T-helper 2 cell treated with Interferon-gamma antibody and Interleukin-4, amounts not matched to agents 5 μg/mL and 100 μg/mL, for 36 hours (primary cell): Measurements from ENCODE around the gene TBX2.

ENCODE experiments used
- DNase-seq: peaks from one replicate; pipeline ENCODE4 v3.0.0; 2021; ENCODE audit warnings: low spot score
- H3K27ac Mint-ChIP-seq: one replicate; pipeline ENCODE4 v1.8.0; 2021; ENCODE audit warnings: mild to moderate bottlenecking, mixed read lengths
- H3K27me3 Mint-ChIP-seq: one replicate; pipeline ENCODE4 v1.8.0; 2021; ENCODE audit warnings: low read depth, mixed read lengths
- H3K36me3 Mint-ChIP-seq: one replicate; pipeline ENCODE4 v1.8.0; 2021; ENCODE audit warnings: low read depth, mixed read lengths
- H3K4me1 Mint-ChIP-seq: one replicate; pipeline ENCODE4 v1.8.0; 2021; ENCODE audit warnings: low read depth, mixed read lengths
- H3K4me3 Mint-ChIP-seq: one replicate; pipeline ENCODE4 v1.8.0; 2022; ENCODE audit warnings: mild to moderate bottlenecking, moderate library complexity, mixed read lengths
- H3K9me3 Mint-ChIP-seq: one replicate; pipeline ENCODE4 v1.8.0; 2021; ENCODE audit warnings: mixed read lengths

Gene TBX2

DNA sequence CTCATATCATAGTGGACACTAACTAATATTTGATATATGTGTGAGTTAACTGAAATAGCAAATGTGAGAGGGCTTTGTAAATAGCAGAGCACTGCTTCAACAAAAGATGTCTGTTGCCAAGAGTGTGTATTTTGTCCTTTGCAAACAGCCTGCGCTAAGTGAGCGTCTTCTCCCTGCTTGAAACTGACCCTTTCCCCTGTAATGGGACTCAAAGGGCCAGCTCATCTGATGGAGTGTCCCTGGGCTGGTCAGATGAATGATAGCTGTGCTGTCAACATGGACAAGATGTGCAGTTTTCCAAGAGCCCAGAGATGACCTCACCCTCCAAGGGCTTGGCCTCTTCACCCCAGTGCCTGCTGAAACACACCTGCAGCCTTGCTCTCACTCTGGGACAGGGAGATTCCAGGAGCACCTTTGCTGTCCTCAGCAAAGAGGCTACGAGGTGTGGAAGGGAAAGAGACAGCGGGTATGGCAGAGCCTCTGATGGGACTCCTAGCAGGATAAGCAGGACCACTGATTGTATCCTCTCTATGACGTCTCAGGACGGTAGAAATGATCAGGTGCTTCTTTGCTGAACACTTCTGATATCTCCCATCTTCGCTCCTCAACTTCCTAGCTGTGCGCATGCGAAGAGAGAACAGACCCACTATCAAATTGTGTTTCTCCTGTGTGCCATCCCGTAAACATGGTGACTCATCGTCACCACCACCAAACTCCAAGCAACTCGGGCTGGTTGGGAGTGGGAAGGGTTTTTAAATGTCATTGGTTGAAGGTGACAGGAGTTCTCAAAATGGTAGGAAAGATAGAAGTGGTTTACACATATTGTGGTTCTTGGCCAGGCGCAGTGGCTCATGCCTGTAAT is 35.8 kb upstream of the TBX2 start:
- Mint-ChIP-seq H3K27ac (no peak overlapping the region), H3K4me1 (no peaks in the 10 kb centered on the region), H3K9me3 (no peaks in the 10 kb centered on the region), H3K4me3 (no peak overlapping the region), H3K36me3 (no peaks in the 10 kb centered on the region), H3K27me3 (no peaks in the 10 kb centered on the region)
- no peak for DNase-seq

GRCh38 chr17:61364463-61364846 is 35.2 kb upstream of the TBX2 start:
- H3K36me3 Mint-ChIP-seq, result no peaks in the 10 kb centered on the region
- no peak for DNase-seq
- H3K27ac Mint-ChIP-seq, result no peak overlapping the region
- H3K27me3 Mint-ChIP-seq, result no peaks in the 10 kb centered on the region
- no peak overlapping the region for H3K4me3 Mint-ChIP-seq
- no peaks in the 10 kb centered on the region for H3K9me3 Mint-ChIP-seq
- H3K4me1 Mint-ChIP-seq, result no peaks in the 10 kb centered on the region

DNA sequence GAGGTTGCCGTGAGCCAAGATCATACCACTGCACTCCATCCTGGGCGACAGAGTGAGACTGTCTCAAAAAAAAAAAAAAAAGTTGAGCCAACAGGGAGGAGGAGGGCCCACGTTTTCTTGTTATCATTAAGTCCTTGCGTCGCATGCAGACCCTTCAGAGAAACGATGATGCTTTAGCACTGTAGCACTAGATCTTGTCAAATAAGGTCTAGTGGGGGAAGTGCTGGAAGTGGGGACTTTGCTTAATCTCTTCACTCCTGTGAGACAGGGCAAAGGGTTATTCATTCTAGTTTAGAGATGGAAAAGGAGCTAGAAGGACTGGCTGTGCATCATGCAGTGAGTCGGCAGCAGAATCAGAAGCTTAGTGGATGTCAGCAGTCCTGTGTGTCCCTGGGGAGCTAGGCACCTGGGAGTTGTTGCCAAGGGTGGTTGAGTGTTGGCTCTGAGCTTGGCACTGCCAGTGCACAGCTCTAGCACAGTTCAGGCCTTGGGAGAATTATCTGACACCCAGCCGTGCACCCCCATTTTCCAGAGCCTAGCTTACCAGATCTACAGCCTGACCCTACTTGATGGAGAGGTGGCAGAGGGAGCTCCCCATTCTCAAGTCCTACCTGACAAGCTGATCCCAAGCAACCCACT is 33.4 kb upstream of the TBX2 start:
- no peaks in the 10 kb centered on the region for H3K4me1 Mint-ChIP-seq
- H3K9me3 Mint-ChIP-seq, result no peaks in the 10 kb centered on the region
- H3K27me3 Mint-ChIP-seq, result no peaks in the 10 kb centered on the region
- DNase-seq, result no peak
- no peak overlapping the region for H3K27ac Mint-ChIP-seq
- no peak overlapping the region for H3K4me3 Mint-ChIP-seq
- no peaks in the 10 kb centered on the region for H3K36me3 Mint-ChIP-seq

DNA sequence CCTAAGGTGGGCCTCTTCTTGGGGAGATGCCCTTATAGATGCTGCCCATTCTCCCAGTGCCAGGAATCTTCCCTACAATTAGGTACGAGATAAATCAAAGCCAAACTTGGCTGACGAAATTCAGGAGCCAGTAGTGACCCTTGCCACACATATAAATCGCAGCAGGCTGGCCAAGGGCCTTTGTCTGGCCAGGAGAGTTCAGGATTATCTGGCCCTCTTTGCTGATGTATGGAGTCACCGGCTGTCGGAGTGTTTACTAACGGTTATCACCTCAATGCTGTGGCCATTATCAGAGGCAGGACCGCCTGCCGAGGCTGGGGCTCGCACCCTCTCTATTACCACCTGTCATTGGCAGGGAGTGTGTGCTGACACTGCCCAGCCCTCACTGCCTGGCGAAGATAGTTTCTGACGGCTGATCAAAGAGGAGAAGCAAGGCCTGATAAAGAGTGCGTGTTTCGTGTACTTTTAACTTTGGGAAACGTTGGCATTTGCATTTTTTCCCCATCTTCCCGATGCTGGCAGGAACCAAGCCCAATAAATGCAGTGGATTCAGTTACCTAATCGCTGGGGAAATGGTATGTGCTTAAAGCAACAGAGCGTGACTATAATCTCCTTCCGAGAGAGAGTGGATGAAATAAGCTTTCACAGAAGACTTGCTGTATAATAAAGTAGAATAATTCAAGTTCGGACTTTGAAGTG is 32.8 kb upstream of the TBX2 start:
- H3K4me3 Mint-ChIP-seq, result no peak overlapping the region
- DNase-seq, result no peak
- no peaks in the 10 kb centered on the region for H3K27me3 Mint-ChIP-seq
- H3K36me3 Mint-ChIP-seq, result no peaks in the 10 kb centered on the region
- H3K9me3 Mint-ChIP-seq, result no peaks in the 10 kb centered on the region
- no peak overlapping the region for H3K27ac Mint-ChIP-seq
- H3K4me1 Mint-ChIP-seq, result no peaks in the 10 kb centered on the region

DNA sequence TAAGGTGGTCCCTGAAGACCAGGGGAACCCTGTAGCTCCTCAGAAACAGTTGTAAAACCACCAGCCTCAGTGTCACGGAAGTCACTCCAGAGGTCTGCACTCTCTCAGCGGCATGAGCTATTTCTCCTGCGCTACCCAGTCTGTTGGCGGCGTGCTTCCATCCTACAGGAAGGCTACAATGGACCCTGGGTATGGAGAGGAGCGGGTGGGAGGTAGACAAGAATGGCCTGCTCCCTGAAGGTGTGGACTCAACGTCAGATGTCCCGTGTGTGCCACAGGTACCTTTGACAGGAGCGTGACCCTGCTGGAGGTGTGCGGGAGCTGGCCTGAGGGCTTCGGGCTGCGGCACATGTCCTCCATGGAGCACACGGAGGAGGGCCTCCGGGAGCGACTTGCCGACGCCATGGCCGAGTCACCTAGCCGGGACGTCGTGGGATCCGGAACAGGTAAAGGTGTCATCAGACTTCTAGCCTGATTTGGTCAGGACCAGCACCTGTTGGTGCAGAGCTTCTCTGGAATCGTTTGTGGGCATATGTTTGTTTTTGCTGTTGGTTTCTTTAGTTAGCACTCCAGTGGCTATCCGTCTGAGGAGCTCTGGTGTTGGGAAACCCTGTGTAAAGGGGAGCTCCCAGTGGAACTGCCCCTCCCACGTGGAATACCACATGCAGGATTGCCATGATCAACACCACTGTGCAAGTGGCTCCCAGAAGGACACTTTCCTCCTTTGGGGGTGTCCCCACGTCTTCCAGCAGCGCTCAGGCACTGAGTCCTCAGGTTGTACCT is 31.4 kb upstream of the TBX2 start:
- no peaks in the 10 kb centered on the region for H3K4me1 Mint-ChIP-seq
- no peak overlapping the region for H3K27ac Mint-ChIP-seq
- H3K4me3 Mint-ChIP-seq, result no peak overlapping the region
- H3K27me3 Mint-ChIP-seq, result no peaks in the 10 kb centered on the region
- H3K9me3 Mint-ChIP-seq, result no peaks in the 10 kb centered on the region
- no peaks in the 10 kb centered on the region for H3K36me3 Mint-ChIP-seq
- no peak for DNase-seq

- no peak for DNase-seq
- no peak overlapping the region for H3K27ac Mint-ChIP-seq
- no peaks in the 10 kb centered on the region for H3K27me3 Mint-ChIP-seq
- no peaks in the 10 kb centered on the region for H3K9me3 Mint-ChIP-seq
- no peak overlapping the region for H3K4me3 Mint-ChIP-seq
- H3K4me1 Mint-ChIP-seq, result no peaks in the 10 kb centered on the region
- no peaks in the 10 kb centered on the region for H3K36me3 Mint-ChIP-seq
These were observed 30.7 kb upstream of the TBX2 start for GRCh38 chr17:61368832-61369450.

GRCh38 chr17:61369751-61370150 is 29.9 kb upstream of the TBX2 start:
- no peak overlapping the region for H3K27ac Mint-ChIP-seq
- no peaks in the 10 kb centered on the region for H3K36me3 Mint-ChIP-seq
- DNase-seq, result no peak
- H3K9me3 Mint-ChIP-seq, result no peaks in the 10 kb centered on the region
- H3K4me3 Mint-ChIP-seq, result no peak overlapping the region
- H3K4me1 Mint-ChIP-seq, result no peaks in the 10 kb centered on the region
- H3K27me3 Mint-ChIP-seq, result no peaks in the 10 kb centered on the region

GRCh38 chr17:61371179-61371578 is 28.5 kb upstream of the TBX2 start:
- H3K4me1 Mint-ChIP-seq, result no peaks in the 10 kb centered on the region
- H3K27me3 Mint-ChIP-seq, result no peaks in the 10 kb centered on the region
- no peak overlapping the region for H3K4me3 Mint-ChIP-seq
- no peaks in the 10 kb centered on the region for H3K36me3 Mint-ChIP-seq
- H3K9me3 Mint-ChIP-seq, result no peaks in the 10 kb centered on the region
- no peak overlapping the region for H3K27ac Mint-ChIP-seq
- no peak for DNase-seq

GRCh38 chr17:61371606-61372005 is 28.0 kb upstream of the TBX2 start:
- H3K36me3 Mint-ChIP-seq, result no peaks in the 10 kb centered on the region
- H3K4me3 Mint-ChIP-seq, result no peak overlapping the region

GRCh38 chr17:61372436-61372835 is 27.2 kb upstream of the TBX2 start:
- H3K36me3 Mint-ChIP-seq, result no peaks in the 10 kb centered on the region
- no peaks in the 10 kb centered on the region for H3K9me3 Mint-ChIP-seq
- no peak overlapping the region for H3K27ac Mint-ChIP-seq
- H3K27me3 Mint-ChIP-seq, result no peaks in the 10 kb centered on the region
- no peak for DNase-seq
- H3K4me3 Mint-ChIP-seq, result no peak overlapping the region
- no peaks in the 10 kb centered on the region for H3K4me1 Mint-ChIP-seq

More at GRCh38 chr17:61371606-61372005, 28.0 kb upstream of the TBX2 start:
- no peaks in the 10 kb centered on the region for H3K4me1 Mint-ChIP-seq
- no peak overlapping the region for H3K27ac Mint-ChIP-seq
- no peaks in the 10 kb centered on the region for H3K9me3 Mint-ChIP-seq
- H3K27me3 Mint-ChIP-seq, result no peaks in the 10 kb centered on the region
- no peak for DNase-seq

DNA sequence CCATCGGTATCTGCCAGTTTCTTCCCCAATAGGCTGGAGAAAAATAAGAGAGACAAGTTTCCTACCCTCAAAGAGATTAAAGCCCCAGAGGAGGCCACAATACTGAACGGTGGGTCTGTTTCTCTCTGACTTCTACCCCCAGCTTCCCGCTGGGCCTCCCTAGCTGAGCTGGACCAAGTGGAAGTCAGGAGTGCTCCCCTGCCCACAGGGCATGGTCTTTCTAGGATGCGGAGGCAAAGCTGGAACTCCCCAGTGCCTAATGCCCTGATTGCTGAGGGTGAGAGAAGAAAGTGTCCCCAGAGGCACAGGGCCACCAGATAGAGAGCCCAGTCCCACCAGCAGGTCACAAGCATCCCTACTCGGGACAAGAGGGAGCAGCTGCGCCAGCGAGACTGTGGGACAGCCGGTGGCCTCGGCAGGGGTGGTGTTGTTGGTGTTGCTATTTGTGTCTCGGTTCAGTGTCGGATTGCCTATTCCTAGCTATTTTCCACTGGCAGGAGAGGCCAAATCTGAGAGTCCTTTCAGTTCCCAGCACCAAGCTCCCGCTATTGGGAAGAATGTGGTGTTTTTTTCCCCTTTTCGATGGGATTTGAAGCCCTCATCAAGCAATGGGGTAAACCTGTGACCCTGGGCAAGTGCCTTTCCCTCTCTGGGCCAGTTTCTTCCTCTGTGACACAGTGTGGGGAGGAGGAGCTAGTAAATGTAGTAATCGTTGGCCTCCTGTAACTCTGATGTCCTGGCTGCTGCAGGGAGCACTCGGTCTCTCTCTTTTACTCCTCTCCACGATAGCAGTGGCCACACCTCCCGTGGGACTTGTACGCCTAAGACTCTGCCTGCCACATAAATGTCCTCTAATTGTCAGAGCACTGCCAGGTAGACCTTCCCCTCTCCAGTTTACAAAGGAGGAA is 22.5 kb upstream of the TBX2 start:
- no peaks in the 10 kb centered on the region for H3K27me3 Mint-ChIP-seq
- no peaks in the 10 kb centered on the region for H3K9me3 Mint-ChIP-seq
- no peak for DNase-seq
- no peak overlapping the region for H3K4me3 Mint-ChIP-seq
- no peaks in the 10 kb centered on the region for H3K4me1 Mint-ChIP-seq
- no peak overlapping the region for H3K27ac Mint-ChIP-seq
- H3K36me3 Mint-ChIP-seq, result no peaks in the 10 kb centered on the region

GRCh38 chr17:61378658-61379456 is 20.8 kb upstream of the TBX2 start:
- H3K4me1 Mint-ChIP-seq, result no peaks in the 10 kb centered on the region
- no peak overlapping the region for H3K27ac Mint-ChIP-seq
- H3K4me3 Mint-ChIP-seq, result no peak overlapping the region
- H3K9me3 Mint-ChIP-seq, result no peaks in the 10 kb centered on the region
- H3K36me3 Mint-ChIP-seq, result no peaks in the 10 kb centered on the region
- no peaks in the 10 kb centered on the region for H3K27me3 Mint-ChIP-seq
- DNase-seq, result no peak
